CD4-positive, alpha-beta T cell treated with Interleukin-15 for 1 hour (primary cell): ENCODE data around the gene PRPF4.
A peak's percentile ranks its signal among the peaks of the same experiment; 100 is the strongest.
"Not testable (repeated sequence)": the region's sequence is repeated elsewhere in the genome, so short reads cannot be mapped to it uniquely, and the experiment has no call there.

Experiments
- DNase-seq: peaks from one replicate; pipeline ENCODE4 v3.0.0-alpha.2; 2020

Gene PRPF4

DNA sequence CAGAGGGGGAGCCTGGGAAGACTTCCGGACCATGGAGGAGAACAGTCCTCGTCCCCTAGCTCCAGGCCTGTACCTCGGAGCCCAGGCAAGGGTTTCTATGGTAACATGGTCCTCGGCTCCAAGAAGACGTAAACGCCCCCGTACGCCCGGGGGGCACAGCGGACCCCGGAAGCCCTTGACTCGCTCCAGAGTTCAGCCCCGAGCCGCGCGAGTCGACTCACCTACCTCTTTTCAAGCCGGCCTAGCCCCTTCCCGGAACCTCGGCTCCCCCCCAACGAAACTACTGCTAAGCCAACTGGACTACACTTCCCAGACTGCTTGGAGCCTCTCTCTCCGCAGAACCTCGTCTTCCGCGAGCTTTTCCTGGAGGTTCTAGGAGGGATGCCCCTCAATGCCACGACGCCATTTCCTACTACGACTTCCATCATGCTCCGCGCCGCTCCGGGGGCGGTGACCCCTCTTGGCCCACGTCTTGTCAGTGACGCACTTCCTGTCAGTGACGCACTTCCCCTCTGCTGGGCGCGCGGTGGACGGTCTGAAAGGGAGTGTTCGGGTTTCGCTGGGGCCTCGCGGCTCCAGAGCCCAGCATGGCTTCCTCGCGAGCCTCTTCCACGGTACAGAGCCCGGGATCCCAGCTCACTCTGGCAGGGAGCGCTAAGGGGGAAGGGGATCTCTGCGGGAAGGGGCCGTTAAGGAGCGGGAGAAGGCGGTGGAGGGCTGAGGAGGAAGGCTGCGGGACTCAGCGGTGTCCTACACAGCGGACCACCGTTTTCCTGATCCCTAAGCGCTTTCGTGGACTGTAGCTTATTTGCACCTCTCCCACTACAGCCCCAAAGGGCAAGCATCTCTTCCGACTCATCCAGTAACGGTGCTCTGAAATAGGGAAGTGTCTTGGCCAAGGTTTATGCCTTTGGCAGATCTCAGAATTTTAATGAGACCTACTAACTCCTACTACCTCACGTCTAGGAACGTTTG, at the start of gene PRPF4, which contains the start of gene CDC26:
TSS of gene PRPF4 (plus strand) at position 502 of the 975 bp plus-strand sequence. CDS start at position 588, 86 bp downstream.
TSS of gene CDC26 (minus strand) at position 416 of the 975 bp plus-strand sequence. CDS start 3,065 bp downstream, outside the sequence.
- peak; percentile 96 for DNase-seq

- no peak for DNase-seq
Measured at GRCh38 chr9:113227436-113227835, 48.0 kb upstream of the PRPF4 start.

- DNase-seq: no peak
Measured at GRCh38 chr9:113228130-113228665, 47.3 kb upstream of the PRPF4 start.

- no peak for DNase-seq
Measured at GRCh38 chr9:113231701-113232100, 43.8 kb upstream of the PRPF4 start.

GRCh38 chr9:113235701-113236255, 39.7 kb upstream of the PRPF4 start:
- DNase-seq: not testable (repeated sequence)

GRCh38 chr9:113237026-113237425, 38.4 kb upstream of the PRPF4 start:
- DNase-seq: no peak

DNA sequence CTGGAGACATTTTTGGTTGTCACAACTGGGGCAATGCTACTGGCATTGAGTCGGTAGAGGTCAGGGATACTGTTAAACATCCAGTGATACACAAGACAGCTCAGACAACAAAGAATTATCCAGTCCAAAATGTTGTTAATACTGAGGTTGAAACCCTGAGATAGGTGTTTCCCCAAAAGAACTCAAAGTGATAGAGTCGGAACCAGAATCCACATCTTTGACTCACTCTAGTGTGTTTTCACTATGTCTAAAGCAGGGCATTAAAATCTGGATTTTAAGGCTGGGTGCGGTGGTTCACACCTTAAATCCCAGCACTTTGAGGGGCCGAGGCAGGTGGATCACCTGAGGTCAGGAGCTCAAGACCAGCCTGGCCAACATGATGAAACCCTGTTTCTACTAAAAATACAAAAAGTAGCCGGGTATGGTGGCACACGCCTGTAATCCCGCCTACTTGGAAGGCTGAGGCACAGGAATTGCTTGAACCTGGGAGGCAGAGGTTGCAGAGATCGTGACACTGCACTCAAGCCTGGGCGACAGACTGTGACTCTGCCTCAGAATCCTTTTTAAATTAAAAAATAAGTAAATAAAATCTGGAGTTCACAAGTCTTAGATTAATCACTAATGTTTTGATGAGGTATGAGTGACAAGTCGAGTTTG, 37.1 kb upstream of the PRPF4 start:
- DNase-seq: no peak

DNA sequence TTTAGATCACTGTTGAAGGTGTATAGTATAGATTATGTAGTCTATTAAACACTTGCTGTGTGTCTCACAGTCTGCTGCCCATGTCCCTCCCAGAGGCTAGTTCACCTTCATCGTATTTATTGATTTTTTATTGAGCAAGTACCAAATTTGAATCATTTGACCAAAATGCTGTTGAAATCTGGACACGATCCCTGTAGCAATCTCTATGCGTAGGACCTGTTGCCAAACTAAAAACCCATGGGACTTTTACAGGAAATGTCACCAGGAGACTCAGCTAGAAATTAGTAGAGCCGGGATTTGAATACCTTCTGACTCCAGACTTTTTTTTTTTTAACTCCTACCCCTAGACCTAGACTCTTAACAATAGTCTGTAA, 36.6 kb upstream of the PRPF4 start:
- no peak for DNase-seq

DNA sequence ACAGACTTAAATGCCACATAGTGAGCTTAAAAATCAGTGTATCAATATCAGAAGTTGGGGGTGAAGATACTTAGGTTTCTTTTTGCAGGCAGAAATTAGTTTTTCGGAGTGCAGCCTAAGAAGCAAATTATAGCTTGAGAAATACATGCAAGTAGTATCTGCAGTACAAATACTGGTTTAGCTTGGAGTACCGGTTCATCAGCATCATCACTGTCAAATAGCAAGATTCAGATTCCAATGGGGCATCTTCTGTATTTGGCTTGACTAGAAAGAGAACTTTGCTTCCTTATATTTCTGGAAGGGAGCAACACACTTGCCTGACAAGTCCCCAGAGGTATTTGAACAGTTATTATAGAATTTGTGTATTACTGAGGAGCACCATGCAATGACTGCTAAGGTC, 34.3 kb upstream of the PRPF4 start:
- DNase-seq: no peak

DNA sequence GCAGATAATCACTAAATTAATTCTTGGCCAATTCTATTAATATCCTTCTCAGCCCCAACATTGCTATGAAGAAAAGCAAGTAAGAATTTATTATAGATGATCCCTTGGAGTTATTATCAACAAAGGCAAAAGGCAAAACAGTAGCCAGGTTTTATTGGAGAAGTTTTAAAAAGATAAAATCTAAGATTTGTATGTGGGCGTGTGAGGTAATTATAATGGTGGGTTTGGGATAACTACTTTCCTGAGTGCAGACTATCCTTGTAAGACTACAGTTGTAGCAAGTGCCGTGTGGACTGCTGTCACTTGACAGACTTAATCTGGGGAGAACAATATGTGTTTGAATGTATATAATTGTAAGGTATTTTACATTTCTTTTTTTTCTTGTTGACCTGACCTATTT, 30.9 kb upstream of the PRPF4 start:
- DNase-seq: no peak

DNA sequence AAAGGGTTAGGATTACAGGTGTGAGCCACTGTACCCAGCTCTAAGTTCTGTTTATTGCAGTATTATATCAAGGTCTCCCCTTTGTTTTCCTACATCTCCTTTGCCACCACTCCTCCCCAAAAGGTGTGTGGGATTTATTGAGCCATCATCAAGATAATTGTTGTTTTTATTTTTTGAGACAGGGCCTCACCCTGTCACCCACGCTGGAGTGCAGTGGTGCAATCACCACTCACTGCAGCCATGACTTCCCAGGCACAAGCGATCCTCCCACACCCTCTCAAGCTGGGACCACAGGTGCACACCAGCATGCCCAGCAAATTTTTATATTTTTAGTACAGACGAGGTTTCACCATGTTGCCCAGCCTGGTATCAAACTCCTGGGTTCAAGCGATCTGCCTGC, 29.6 kb upstream of the PRPF4 start:
- DNase-seq: no peak

- DNase-seq: no peak
Measured at GRCh38 chr9:113246928-113247327, 28.5 kb upstream of the PRPF4 start.

- DNase-seq: no peak
Measured at GRCh38 chr9:113247640-113248039, 27.8 kb upstream of the PRPF4 start.

- DNase-seq: not testable (repeated sequence)
Measured at GRCh38 chr9:113249661-113250060, 25.8 kb upstream of the PRPF4 start.

DNA sequence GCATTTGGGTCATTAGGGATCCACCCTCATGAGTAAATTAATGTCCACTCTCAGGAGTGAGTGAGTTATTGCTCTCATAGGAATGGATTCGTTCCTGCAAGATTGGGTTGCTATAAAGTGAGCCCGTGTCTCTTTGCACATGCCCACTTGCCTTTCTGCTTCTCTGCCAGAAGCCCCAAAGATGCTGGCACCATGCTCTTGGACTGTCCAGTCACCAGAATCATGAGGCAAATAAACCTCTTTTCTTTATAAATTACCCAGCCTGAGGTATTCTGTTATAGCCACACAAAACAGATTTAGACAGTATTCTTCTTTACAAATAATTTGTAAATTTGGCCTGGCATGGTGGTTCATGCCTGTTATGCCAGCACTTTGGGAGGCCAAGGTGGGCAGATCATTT, 24.7 kb upstream of the PRPF4 start:
- DNase-seq: no peak

GRCh38 chr9:113254991-113255390, 20.5 kb upstream of the PRPF4 start:
- DNase-seq: no peak

DNA sequence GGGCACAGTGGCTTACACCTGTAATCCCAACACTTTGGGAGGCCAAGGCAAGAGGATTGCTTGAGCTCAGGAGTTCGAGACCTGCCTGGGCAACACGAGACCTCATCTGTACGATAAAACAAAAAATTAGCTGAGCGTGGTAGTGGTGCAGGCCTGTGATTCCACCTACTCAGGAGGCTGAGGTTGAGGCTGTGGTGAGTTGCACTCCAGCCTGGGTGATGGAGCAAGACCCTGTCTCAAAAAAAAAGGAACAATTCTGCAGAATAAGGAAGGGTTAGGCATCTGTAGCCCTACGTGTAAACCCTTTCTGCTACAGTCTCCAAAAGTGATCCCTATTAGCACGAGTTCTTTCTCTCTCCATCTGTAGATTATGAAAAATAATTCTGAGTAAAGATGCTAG, 20.0 kb upstream of the PRPF4 start:
- DNase-seq: no peak

GRCh38 chr9:113257863-113258262, 17.6 kb upstream of the PRPF4 start:
- DNase-seq: no peak

GRCh38 chr9:113258282-113258681, 17.2 kb upstream of the PRPF4 start:
- DNase-seq: no peak

DNA sequence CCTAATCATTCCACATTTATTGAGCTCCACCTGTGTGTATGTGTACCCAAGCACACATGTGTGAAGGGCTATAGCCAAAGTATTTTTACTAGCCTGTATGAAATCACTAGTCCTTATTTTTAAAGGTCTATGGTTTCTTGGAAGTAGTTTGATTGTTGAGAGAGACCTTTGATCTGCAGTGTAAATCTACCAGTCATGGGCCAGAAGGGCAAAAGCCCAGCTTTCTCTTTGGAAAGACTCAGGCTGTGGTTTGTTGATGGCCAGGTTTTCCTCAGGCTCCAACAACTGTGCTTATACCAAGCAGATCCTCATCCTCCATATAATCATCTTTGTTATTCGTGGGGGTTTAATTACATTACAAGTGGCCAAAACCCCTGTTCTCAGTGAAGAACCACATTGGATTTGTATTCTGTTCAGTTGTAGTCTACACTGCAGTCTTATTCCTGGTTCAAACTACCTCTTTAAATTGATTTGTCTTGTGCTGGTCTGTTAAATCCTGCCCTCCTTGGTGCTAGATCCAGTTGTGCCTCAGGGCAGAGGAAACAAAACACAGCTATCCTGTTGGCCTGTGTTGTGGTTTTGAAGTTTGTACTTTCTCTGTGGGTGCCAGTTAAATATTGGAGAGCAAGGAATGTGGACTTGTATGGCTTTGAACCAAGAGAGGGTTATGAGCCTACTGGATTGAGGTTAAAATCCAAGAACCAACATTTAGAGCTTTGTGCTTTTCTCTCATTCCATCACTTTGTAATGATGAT, 13.4 kb upstream of the PRPF4 start:
- DNase-seq: no peak

GRCh38 chr9:113266174-113266573, 9.3 kb upstream of the PRPF4 start:
- no peak for DNase-seq

GRCh38 chr9:113267911-113268566, 7.4 kb upstream of the PRPF4 start:
- no peak for DNase-seq
